GM21360 (cell line): ENCODE results near the gene TRPC6.

Source experiments
- ATAC-seq: cut with Tn5 transposase; IDR thresholded peaks from one replicate; pipeline ENCODE4 v1.9.1; 2021; ENCODE audit warnings: mild to moderate bottlenecking, moderate library complexity; ENCODE audit not compliant: unreplicated experiment

TRPC6 gene

DNA sequence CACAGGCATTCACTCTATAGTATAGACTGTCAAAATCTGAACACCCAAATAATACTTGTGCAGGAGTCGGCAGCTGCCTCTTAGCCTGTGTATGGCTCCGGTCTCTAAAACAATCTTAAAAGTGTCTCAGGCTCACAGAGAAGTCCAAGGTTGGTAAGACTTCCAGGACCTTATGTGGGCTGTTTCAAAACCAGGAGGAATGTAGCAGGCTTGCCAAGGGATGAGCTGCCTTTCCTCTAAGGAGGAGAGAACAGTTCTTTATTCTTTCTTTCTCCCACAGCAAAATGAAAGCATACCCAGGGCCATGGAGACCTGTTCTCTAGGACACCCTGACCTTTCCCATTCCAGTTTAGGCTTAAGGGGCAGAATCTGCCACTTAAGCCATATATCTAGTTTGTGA, 176.5 kb downstream of the TRPC6 start:
- ATAC-seq: no peak
